Coronary artery (tissue), 2 donors: ENCODE results near the gene CFDP1.

Experiments used
- DNase-seq: peaks from one replicate; pipeline ENCODE4 v3.0.0-alpha.2; 2017; ENCODE audit warnings: low spot score
- H3K27ac ChIP-seq, 2 donors: fragments of 200-600 bp; sonication (generic); one replicate each; pipeline ENCODE4 v1.5.1; 2016 to 2019
- H3K4me3 ChIP-seq: fragments of 200-600 bp; sonication (generic); 2 replicates; pipeline ENCODE4 v1.5.1; 2016; ENCODE audit warnings: mild to moderate bottlenecking, moderate library complexity
- TF ChIP-seq, protein P1 (sequence below): fragments of 200-600 bp; sonication (generic); IDR thresholded peaks from one replicate; pipeline ENCODE4 v1.5.1; 2019; ENCODE audit warnings: antibody characterized with exemption

Gene CFDP1

GRCh38 chr16:75416904-75417565 is 16.3 kb downstream of the CFDP1 start:
- DNase-seq: no peak
- Histone ChIP-seq H3K4me3 (no peak overlapping the region), H3K27ac (no peak overlapping the region)
- TF ChIP-seq, protein P1, sequence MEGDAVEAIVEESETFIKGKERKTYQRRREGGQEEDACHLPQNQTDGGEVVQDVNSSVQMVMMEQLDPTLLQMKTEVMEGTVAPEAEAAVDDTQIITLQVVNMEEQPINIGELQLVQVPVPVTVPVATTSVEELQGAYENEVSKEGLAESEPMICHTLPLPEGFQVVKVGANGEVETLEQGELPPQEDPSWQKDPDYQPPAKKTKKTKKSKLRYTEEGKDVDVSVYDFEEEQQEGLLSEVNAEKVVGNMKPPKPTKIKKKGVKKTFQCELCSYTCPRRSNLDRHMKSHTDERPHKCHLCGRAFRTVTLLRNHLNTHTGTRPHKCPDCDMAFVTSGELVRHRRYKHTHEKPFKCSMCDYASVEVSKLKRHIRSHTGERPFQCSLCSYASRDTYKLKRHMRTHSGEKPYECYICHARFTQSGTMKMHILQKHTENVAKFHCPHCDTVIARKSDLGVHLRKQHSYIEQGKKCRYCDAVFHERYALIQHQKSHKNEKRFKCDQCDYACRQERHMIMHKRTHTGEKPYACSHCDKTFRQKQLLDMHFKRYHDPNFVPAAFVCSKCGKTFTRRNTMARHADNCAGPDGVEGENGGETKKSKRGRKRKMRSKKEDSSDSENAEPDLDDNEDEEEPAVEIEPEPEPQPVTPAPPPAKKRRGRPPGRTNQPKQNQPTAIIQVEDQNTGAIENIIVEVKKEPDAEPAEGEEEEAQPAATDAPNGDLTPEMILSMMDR: no peak

- DNase-seq: no peak
- H3K27ac ChIP-seq: no peak overlapping the region
- TF ChIP-seq, protein P1: no peak
- H3K4me3 ChIP-seq: no peak overlapping the region
Observed at GRCh38 chr16:75415169-75415905, 18.0 kb downstream of the CFDP1 start.

- Histone ChIP-seq H3K27ac (no peak overlapping the region), H3K4me3 (no peak overlapping the region)
- DNase-seq: no peak
- TF ChIP-seq, protein P1: no peak
Observed at GRCh38 chr16:75413951-75414350, 19.4 kb downstream of the CFDP1 start.

- no peak overlapping the region for H3K4me3 ChIP-seq
- TF ChIP-seq, protein P1: no peak
- DNase-seq: no peak
Observed at GRCh38 chr16:75406943-75407342, 26.4 kb downstream of the CFDP1 start.

GRCh38 chr16:75402821-75403475 is 30.4 kb downstream of the CFDP1 start:
- Histone ChIP-seq H3K4me3 (no peak overlapping the region), H3K27ac (peak overlapping the region; percentile 33 to 88)
- TF ChIP-seq, protein P1: peak; percentile 43
- no peak for DNase-seq

More at GRCh38 chr16:75406943-75407342, 26.4 kb downstream of the CFDP1 start:
- no peak overlapping the region for H3K27ac ChIP-seq

DNA sequence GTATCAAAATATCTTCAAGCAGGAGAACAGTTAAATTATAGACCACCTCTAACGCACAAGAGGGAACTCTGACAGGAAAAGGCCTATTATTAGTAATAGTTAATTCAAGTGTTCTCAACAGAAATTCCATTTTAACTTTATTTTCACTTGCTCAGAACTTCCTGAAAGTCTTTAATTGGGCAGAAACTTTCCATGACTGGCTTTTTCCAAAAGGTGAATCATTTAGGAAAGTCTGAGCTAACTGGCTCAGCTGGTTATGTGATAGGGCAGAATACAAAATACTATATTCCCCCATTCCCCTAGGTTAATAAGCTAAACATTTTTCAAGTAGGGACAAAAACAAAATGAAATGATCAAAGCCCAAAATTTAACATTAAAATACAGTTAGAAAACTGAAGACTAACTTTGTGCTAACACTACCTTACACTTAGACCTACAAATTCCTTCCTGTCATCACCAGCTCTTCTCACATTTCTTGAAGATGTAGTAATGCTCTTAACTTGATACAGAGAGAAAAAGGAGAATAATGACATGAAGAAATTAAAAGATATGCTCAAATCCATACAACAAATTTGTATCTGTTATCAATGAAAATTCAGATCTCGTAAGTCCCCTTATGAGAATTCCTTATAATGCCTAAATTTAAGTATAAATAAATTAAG is 31.0 kb downstream of the CFDP1 start:
- H3K27ac ChIP-seq: peak overlapping the region; percentile 79 to 88
- H3K4me3 ChIP-seq: no peak overlapping the region
- DNase-seq: no peak
- TF ChIP-seq, protein P1: no peak
